SK-N-SH treated with all-trans-retinoic acid at 6 μM for 48 hours (cell line): ENCODE measurements around the gene NAMPT.

ENCODE experiments used
- CSDC2 ChIP-seq: fragments of 250-450 bp; sonication (Bioruptor Pico); IDR thresholded peaks from 2 replicates; pipeline ENCODE4 v1.5.0; 2020; ENCODE audit warnings: mild to moderate bottlenecking, moderate library complexity
- GLIS3 ChIP-seq: fragments of 250-450 bp; sonication (Bioruptor Pico); IDR thresholded peaks from 2 replicates; pipeline ENCODE4 v1.5.0; 2020; ENCODE audit warnings: mild to moderate bottlenecking, moderate library complexity
- TOX ChIP-seq: fragments of 250-450 bp; sonication (Bioruptor Pico); IDR thresholded peaks from 2 replicates; pipeline ENCODE4 v1.8.0; 2021; ENCODE audit warnings: mild to moderate bottlenecking, moderate library complexity, borderline replicate concordance
- ZC3H10 ChIP-seq: fragments of 250-450 bp; sonication (Bioruptor Pico); IDR thresholded peaks from 2 replicates; pipeline ENCODE4 v1.5.1; 2021; ENCODE audit warnings: mild to moderate bottlenecking, moderate library complexity
- TF ChIP-seq, protein P1 (sequence below): fragments of 250-450 bp; sonication (Bioruptor Pico); IDR thresholded peaks from 2 replicates; pipeline ENCODE4 v1.8.0; 2020; ENCODE audit warnings: mild to moderate bottlenecking, moderate library complexity, borderline replicate concordance

DNA sequence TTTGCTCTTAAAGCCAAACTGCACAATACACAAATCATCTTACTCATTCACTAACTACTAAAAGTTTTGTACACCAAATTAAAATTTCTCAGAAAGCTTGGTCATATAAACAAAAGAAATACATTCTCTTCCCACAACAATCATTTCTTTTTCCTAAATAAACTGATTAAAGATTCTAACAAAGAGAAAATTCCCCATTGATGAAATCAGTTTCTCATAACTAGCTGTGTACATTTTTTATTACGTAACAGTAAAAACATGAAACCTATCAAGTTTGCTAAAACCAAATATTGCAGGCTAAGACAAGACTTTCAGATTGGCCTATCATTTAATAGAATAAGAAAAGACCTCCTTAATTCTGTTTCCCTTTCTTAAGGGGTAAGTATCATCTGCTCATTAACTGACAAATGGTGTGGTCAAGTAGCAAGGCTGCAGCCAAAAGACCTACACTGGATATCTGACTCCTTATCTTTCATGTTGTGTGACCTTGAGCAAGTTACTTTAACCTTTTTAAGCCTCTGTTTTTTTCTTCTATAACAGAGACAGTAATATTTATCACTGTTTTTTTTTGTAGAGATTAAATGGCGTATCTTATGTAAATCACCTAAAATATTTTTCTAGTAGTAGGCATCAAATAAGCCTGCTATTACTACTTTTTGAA is 22.4 kb downstream of the NAMPT start:
- TF ChIP-seq GLIS3 (CRISPR knock-in tag) (no peak), TOX (CRISPR knock-in tag) (no peak), CSDC2 (no peak), ZC3H10 (CRISPR knock-in tag) (peak; percentile 19; the same call in 1 of the 2 replicates)
- TF ChIP-seq, protein P1, sequence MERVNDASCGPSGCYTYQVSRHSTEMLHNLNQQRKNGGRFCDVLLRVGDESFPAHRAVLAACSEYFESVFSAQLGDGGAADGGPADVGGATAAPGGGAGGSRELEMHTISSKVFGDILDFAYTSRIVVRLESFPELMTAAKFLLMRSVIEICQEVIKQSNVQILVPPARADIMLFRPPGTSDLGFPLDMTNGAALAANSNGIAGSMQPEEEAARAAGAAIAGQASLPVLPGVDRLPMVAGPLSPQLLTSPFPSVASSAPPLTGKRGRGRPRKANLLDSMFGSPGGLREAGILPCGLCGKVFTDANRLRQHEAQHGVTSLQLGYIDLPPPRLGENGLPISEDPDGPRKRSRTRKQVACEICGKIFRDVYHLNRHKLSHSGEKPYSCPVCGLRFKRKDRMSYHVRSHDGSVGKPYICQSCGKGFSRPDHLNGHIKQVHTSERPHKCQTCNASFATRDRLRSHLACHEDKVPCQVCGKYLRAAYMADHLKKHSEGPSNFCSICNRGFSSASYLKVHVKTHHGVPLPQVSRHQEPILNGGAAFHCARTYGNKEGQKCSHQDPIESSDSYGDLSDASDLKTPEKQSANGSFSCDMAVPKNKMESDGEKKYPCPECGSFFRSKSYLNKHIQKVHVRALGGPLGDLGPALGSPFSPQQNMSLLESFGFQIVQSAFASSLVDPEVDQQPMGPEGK (CRISPR knock-in tag): no peak
